CD4-positive, CD25-positive, alpha-beta regulatory T cell (primary cell): ENCODE data around the gene LENEP. TPM values are rescaled to one million over a fixed set of nuclear protein-coding genes. Genes with fewer than 3 reads are reported as not detected.

Experiments
- ATAC-seq, 2 donors: fragments of 150-1000 bp; cut with Tn5 transposase; one replicate each; pipeline ENCODE4 v1.10.0; 2021; ENCODE audit warnings: low read depth in 2 of 2, moderate number of reproducible peaks in 2 of 2, moderate library complexity in 1 of 2
- DNase-seq, 3 donors: peaks; one replicate each; pipeline versions ENCODE4 v3.0.0 to v3.0.0-alpha.2; 2012 to 2022; ENCODE audit warnings: mixed read lengths in 1 of 3
- H3K27ac ChIP-seq: one replicate; pipeline ENCODE4 v1.7.0; 2013; ENCODE audit warnings: mild to moderate bottlenecking, low read length; ENCODE audit not compliant: insufficient read depth, poor library complexity, severe bottlenecking
- H3K27me3 ChIP-seq: one replicate; pipeline ENCODE4 v1.7.0; 2013; ENCODE audit warnings: low read length; ENCODE audit not compliant: control insufficient read depth, insufficient read depth
- H3K36me3 ChIP-seq: one replicate; pipeline ENCODE4 v1.7.0; 2013; ENCODE audit warnings: mild to moderate bottlenecking, low read length, moderate library complexity; ENCODE audit not compliant: control insufficient read depth, insufficient read depth
- H3K4me1 ChIP-seq: 2 replicates; pipeline ENCODE4 v1.7.0; 2013; ENCODE audit warnings: mild to moderate bottlenecking, low read length; ENCODE audit not compliant: insufficient read depth, control insufficient read depth, poor library complexity, severe bottlenecking
- H3K4me3 ChIP-seq: one replicate; pipeline ENCODE4 v1.7.0; 2013; ENCODE audit warnings: low read depth, mild to moderate bottlenecking, low read length, moderate library complexity
- H3K9me3 ChIP-seq, 2 experiments: 1 replicate in 1 of 2; 2 replicates in 1 of 2; pipeline ENCODE4 v1.7.0; 2013; ENCODE audit warnings: low read length in 2 of 2, mild to moderate bottlenecking in 1 of 2, moderate library complexity in 1 of 2; ENCODE audit not compliant: control insufficient read depth in 2 of 2
- H3K27ac Mint-ChIP-seq, 3 donors: one replicate each; pipeline ENCODE4 v1.8.0; 2020 to 2022; ENCODE audit warnings: mild to moderate bottlenecking in 3 of 3, mixed read lengths in 3 of 3, moderate library complexity in 2 of 3
- H3K27me3 Mint-ChIP-seq: one replicate; pipeline ENCODE4 v1.8.0; 2022; ENCODE audit warnings: mild to moderate bottlenecking, mixed read lengths
- H3K36me3 Mint-ChIP-seq: one replicate; pipeline ENCODE4 v1.8.0; 2020; ENCODE audit warnings: mixed read lengths
- H3K4me1 Mint-ChIP-seq, 4 donors: one replicate each; pipeline ENCODE4 v1.8.0; 2020 to 2022; ENCODE audit warnings: mixed read lengths in 4 of 4, mild to moderate bottlenecking in 1 of 4
- H3K4me3 Mint-ChIP-seq, 4 donors: one replicate each; pipeline ENCODE4 v1.8.0; 2020 to 2022; ENCODE audit warnings: mild to moderate bottlenecking in 4 of 4, mixed read lengths in 4 of 4, moderate library complexity in 3 of 4
- H3K9me3 Mint-ChIP-seq, 7 donors: one replicate each; pipeline ENCODE4 v1.8.0; 2020 to 2022; ENCODE audit warnings: mixed read lengths in 7 of 7, mild to moderate bottlenecking in 3 of 7, moderate library complexity in 2 of 7
- polyA plus RNA-seq, 4 donors: library from polyadenylated mRNA; unstranded; fragments of 300-500 nt; fragmentation: Illumina TruSeq; gene quantifications; one replicate each; pipeline ENCODE4 v1.2.3, GENCODE V29; 2021
- total RNA-seq: library from RNA; stranded (reverse); gene quantifications from one replicate; pipeline ENCODE4 v1.2.3, GENCODE V29; 2022

Gene LENEP
- total and polyA plus RNA-seq, 5 donors from 2014 or later: not detected

DNA sequence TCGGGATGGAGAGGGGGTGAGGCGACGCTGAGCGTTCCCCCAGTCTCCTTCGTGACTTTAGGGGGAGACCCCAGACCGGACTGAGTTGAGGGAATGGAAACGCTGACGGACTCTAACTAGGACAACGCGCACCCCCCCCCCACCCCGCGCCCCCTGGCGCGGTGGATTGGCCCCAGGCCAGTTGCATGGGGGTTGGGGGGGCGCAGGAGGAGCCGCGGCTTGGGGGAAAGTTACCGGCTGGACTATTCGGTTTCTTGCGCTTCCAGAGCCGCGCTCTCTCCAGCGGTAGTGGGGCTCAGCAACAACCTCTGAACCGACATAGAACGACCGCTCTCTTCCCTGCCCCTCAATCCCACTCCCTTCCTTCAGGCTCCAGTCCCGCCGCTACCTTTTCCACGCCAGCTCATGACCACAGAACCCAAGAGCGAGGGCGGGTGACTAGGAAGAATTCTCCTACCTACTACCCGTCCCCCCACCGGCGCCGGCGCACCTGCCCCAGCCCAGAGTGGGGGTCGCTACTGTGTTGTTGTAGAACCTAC lies 9.9 kb downstream of the LENEP start:
- DNase-seq: peak in 1 of 3 donors; percentile 21
- Histone ChIP-seq H3K4me1 (peaks cover 83% of the 10 kb centered on the region), H3K4me3 (peak overlapping the region; percentile 92), H3K36me3 (no peaks in the 10 kb centered on the region), H3K9me3 (no peaks in the 10 kb centered on the region), H3K27ac (peak overlapping the region; percentile 84), H3K27me3 (no peaks in the 10 kb centered on the region)
- Mint-ChIP-seq H3K4me1 (peaks cover 11 to 59% (median 36%) of the 10 kb centered on the region in 4 donors), H3K36me3 (no peaks in the 10 kb centered on the region), H3K27ac (peak overlapping the region; percentile 92 to 97 (median 96)), H3K4me3 (peak overlapping the region; percentile 99), H3K9me3 (peaks cover 0 to 2% (median 0%) of the 10 kb centered on the region in 7 donors), H3K27me3 (no peaks in the 10 kb centered on the region)
- no peak for ATAC-seq

DNA sequence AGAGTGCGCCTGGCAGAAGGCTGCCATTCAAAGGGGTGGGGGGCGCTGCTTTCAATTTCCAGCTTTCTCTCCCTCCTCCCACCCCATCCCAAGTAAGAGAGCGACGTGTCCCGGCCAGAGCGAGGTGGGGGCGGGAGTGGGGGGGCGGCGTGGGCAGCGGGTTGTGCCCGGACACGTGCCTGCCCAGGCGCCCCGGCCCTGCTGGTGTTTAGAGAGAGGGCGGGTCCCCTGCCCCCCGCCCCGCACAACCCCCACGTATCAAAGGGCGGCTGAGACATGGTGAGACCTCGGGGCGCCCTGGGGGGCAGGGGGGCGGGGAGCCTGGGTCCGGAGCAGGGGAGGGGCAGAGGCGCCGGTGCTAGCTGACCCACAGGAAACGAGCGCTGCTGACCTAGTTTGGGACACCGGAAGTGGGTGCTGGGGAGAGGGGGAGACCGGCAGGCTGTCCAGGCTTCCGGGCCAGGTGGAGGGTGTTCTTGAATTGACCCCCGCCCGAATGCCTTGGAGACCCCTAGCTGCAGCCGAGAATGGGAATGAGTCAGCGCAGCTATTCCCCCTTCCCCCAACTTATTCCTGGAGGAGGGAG lies 10.5 kb downstream of the LENEP start:
- H3K27ac ChIP-seq: peak overlapping the region; percentile 84
- H3K4me1 ChIP-seq: peaks cover 85% of the 10 kb centered on the region
- peak overlapping the region; percentile 92 for H3K4me3 ChIP-seq
- no peaks in the 10 kb centered on the region for H3K36me3 Mint-ChIP-seq
- ATAC-seq (no peak), DNase-seq (peak in 1 of 3 donors; percentile 53)
- H3K4me3 Mint-ChIP-seq: peak overlapping the region; percentile 99
- no peaks in the 10 kb centered on the region for H3K27me3 ChIP-seq
- H3K9me3 Mint-ChIP-seq: peaks cover 0 to 2% (median 0%) of the 10 kb centered on the region in 7 donors
- H3K36me3 ChIP-seq: no peaks in the 10 kb centered on the region
- H3K9me3 ChIP-seq: no peaks in the 10 kb centered on the region
- H3K4me1 Mint-ChIP-seq: peaks cover 11 to 59% (median 32%) of the 10 kb centered on the region in 4 donors
- peak overlapping the region; percentile 92 to 97 (median 96) for H3K27ac Mint-ChIP-seq
- H3K27me3 Mint-ChIP-seq: no peaks in the 10 kb centered on the region

DNA sequence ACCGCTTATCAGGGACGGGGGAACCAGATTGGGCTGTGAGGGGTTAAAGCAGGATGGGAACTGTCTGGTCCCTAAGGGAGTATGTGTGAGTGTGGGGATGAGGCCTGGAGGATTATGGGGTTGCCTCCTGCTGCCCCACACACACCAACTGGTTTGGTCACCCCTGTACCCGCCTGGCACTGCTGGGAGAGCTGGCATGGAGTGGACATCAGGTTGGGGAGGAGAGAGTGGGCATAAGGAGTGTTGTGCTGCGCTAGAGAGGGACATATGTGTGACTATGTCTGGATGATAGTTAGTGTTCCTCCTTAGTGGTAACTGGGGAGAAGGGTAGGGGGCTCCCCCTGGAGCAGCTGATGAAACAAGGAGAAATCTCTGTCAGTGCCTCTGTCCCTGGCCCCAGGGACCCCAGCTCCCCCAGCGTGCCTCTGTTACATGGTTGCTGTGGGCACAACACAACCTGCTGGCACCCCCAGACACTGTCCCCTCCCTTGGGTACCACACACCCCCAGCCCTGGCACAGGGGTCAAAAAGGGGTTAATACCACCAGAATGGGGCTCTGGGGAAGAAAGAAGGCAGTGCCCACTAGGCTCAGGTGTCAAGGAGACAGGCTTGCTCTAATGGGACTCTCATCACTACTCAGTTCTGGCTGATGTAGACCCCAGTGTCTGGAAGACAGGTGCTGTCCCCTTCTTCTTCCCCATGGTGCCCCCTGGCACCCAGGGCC lies 11.1 kb downstream of the LENEP start:
- Histone ChIP-seq H3K27ac (peak overlapping the region; percentile 84), H3K4me3 (peak overlapping the region; percentile 81), H3K9me3 (no peaks in the 10 kb centered on the region), H3K4me1 (peaks cover 85% of the 10 kb centered on the region), H3K36me3 (no peaks in the 10 kb centered on the region), H3K27me3 (no peaks in the 10 kb centered on the region)
- DNase-seq (no peak), ATAC-seq (no peak)
- Mint-ChIP-seq H3K4me1 (peaks cover 11 to 58% (median 27%) of the 10 kb centered on the region in 4 donors), H3K27ac (peak overlapping the region; percentile 79 to 93 (median 92)), H3K9me3 (peaks cover 0 to 2% (median 0%) of the 10 kb centered on the region in 7 donors), H3K36me3 (no peaks in the 10 kb centered on the region), H3K4me3 (peak overlapping the region; percentile 95 to 99 (median 99)), H3K27me3 (no peaks in the 10 kb centered on the region)

DNA sequence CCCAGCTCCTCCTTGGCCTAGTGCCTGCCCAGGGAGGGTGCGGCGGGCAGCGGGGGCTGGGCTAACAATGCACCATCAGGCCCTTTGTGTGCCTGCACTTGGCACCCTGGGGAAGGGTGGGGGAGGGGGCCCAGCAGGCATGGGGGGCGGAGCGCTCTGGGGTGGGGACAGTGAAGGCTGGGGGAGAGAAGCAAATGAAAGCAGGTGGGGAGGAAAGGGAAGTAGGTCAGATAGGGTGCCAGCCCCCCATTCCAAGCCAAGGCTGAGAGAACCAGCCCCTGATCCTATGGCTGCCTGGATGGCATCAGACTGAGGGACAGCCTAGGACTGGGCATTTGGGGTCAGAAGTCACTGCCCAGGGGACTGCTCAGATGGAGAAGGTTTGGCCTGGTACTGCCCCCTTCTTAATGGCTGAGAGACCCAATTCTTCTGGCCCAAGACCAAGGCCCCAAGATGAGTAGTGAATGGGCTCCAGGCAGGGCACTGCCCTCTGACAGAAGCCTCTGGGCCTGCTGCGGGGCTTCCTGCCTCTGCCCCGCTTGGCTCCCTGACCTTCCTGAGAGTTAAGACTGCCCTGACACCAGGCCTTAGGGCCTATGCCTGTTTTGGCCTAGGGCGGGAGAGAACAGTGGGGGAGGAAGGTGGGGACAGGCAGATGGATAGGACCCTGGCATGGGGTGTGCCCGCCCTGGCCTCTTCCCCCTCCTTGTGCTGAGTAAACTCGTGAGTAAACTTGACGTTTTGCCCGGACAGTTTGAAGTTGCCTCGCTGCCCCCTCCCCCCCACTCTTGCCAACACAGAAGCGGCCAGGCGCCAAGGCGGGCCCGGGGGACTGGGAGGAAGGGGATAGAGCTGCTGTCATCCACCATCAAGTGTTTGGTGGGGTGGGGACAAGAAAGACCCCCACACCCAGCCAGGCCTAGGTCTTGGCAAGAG lies 12.0 kb downstream of the LENEP start:
- ATAC-seq (no peak), DNase-seq (peak; percentile 37 to 71 (median 41))
- peak overlapping the region; percentile 83 to 97 (median 91) for H3K27ac Mint-ChIP-seq
- no peaks in the 10 kb centered on the region for H3K9me3 Mint-ChIP-seq
- peaks cover 85% of the 10 kb centered on the region for H3K4me1 ChIP-seq
- no peaks in the 10 kb centered on the region for H3K9me3 ChIP-seq
- H3K27me3 ChIP-seq: no peaks in the 10 kb centered on the region
- H3K4me3 Mint-ChIP-seq: peak overlapping the region; percentile 91 to 99 (median 99)
- H3K4me3 ChIP-seq: peak overlapping the region; percentile 53
- no peaks in the 10 kb centered on the region for H3K36me3 ChIP-seq
- H3K27ac ChIP-seq: peak overlapping the region; percentile 84
- peaks cover 5% of the 10 kb centered on the region for H3K36me3 Mint-ChIP-seq
- H3K27me3 Mint-ChIP-seq: no peaks in the 10 kb centered on the region
- peaks cover 11 to 59% (median 30%) of the 10 kb centered on the region in 4 donors for H3K4me1 Mint-ChIP-seq

DNA sequence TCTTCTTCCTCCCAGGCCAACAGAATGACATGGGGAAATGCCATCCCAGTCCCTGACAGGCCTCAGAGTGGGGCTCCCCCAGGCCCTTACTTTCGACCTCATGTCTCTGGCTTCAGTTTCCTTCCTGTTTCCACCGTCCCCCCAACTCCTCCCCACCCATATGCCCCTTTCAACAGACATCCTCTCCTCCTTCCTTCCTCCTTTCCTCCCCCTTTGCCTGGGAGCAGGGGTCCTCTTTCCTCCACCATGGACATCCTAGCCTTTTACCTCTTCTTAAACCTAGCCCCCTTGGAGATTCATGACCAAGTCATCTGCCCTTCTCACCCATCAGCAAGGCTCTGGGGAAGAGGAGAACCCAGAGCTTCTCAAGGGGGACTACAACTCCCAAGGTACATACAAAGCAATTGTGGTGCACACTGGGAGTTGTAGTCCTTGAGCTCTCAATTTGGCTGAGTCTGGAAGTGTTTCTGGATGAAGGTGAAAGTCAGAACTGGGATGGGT lies 13.3 kb downstream of the LENEP start:
- Mint-ChIP-seq H3K36me3 (peaks cover 5% of the 10 kb centered on the region), H3K4me1 (peaks cover 11 to 68% (median 31%) of the 10 kb centered on the region in 4 donors), H3K27ac (peak overlapping the region; percentile 83 to 97 (median 91)), H3K4me3 (peak overlapping the region; percentile 72 to 99 (median 89)), H3K27me3 (no peaks in the 10 kb centered on the region), H3K9me3 (no peaks in the 10 kb centered on the region)
- H3K4me3 ChIP-seq: peak overlapping the region; percentile 44
- no peaks in the 10 kb centered on the region for H3K9me3 ChIP-seq
- H3K27ac ChIP-seq: peak overlapping the region; percentile 84
- no peaks in the 10 kb centered on the region for H3K27me3 ChIP-seq
- ATAC-seq (peak; percentile 25), DNase-seq (peak; percentile 22 to 72 (median 51))
- no peaks in the 10 kb centered on the region for H3K36me3 ChIP-seq
- peaks cover 89% of the 10 kb centered on the region for H3K4me1 ChIP-seq

DNA sequence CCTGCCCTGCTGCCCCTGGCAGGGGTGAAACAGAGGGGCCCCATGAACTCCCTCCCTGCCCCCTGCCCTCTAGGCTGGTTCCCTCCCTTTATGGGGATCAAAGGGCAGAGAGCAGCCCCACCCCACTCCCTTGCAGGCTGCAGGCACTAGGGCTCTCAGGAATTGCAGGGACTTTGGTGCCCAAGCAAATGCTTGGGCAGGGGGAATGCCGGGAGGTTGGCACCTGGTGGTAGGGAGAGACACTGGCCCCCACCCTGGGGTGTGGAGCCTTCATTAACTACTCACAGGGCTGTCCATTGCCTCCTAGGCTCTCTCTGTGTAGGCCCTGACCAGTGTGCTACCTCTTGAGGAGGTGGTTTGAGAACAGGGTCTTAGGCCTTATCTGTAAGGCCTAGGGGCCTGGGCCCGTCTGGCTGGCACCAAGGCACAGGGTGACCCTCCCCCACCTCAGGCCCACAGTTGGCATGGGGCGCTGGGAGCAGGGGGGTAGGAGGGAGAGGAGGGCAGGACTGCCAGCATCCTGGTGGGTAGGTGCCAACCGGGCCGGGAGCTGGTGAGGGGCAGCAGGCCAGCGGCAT lies 14.0 kb downstream of the LENEP start:
- ATAC-seq (no peak), DNase-seq (no peak)
- Mint-ChIP-seq H3K27me3 (no peaks in the 10 kb centered on the region), H3K4me3 (peak overlapping the region; percentile 72 to 99 (median 84)), H3K4me1 (peaks cover 11 to 74% (median 36%) of the 10 kb centered on the region in 4 donors), H3K9me3 (no peaks in the 10 kb centered on the region), H3K27ac (peak overlapping the region; percentile 63 to 91 (median 83)), H3K36me3 (peaks cover 5% of the 10 kb centered on the region)
- no peaks in the 10 kb centered on the region for H3K9me3 ChIP-seq
- peaks cover 94% of the 10 kb centered on the region for H3K4me1 ChIP-seq
- peak overlapping the region; percentile 84 for H3K27ac ChIP-seq
- no peaks in the 10 kb centered on the region for H3K27me3 ChIP-seq
- H3K36me3 ChIP-seq: no peaks in the 10 kb centered on the region
- H3K4me3 ChIP-seq: peak overlapping the region; percentile 44
